ENCODE measurements around the gene NDUFAF3. TPM values are rescaled to one million over a fixed set of nuclear protein-coding genes. Genes with fewer than 3 reads are reported as not detected.

Gene NDUFAF3
- total RNA-seq, 3 donors from 2014 or later: 138 to 155 (median 147) TPM

GRCh38 chr3:49019941-49020329 lies 2.0 kb upstream of the NDUFAF3 start:
- Mint-ChIP-seq H3K27me3 (ENCODE audit: low read depth) (no peaks in the 10 kb centered on the region), H3K4me3 (peak overlapping the region; percentile 95), H3K4me1 (ENCODE audit: low read depth) (peaks cover 33% of the 10 kb centered on the region), H3K9me3 (no peaks in the 10 kb centered on the region), H3K36me3 (ENCODE audit: insufficient read depth) (peaks cover 29% of the 10 kb centered on the region)
- DNase-seq: no peak
- ATAC-seq: no peak

- Mint-ChIP-seq H3K36me3 (ENCODE audit: insufficient read depth) (peaks cover 29% of the 10 kb centered on the region), H3K4me1 (ENCODE audit: low read depth) (peaks cover 35% of the 10 kb centered on the region), H3K9me3 (no peaks in the 10 kb centered on the region), H3K4me3 (peak overlapping the region; percentile 95), H3K27me3 (ENCODE audit: low read depth) (no peaks in the 10 kb centered on the region)
- no peak for ATAC-seq
- no peak for DNase-seq
Measured at GRCh38 chr3:49020330-49021212, 1.4 kb upstream of the NDUFAF3 start.

- ATAC-seq (peak; percentile 75), DNase-seq (peak; percentile 99)
- Mint-ChIP-seq H3K4me3 (peak overlapping the region; percentile 95), H3K9me3 (no peaks in the 10 kb centered on the region), H3K4me1 (ENCODE audit: low read depth) (peaks cover 39% of the 10 kb centered on the region), H3K27me3 (ENCODE audit: low read depth) (no peaks in the 10 kb centered on the region), H3K36me3 (ENCODE audit: insufficient read depth) (peaks cover 29% of the 10 kb centered on the region)
Measured at GRCh38 chr3:49021213-49021812, 608 bp upstream of the NDUFAF3 start.

GRCh38 chr3:49022688-49023171 lies 809 bp downstream of the NDUFAF3 start:
- H3K36me3 Mint-ChIP-seq (ENCODE audit: insufficient read depth): peaks cover 37% of the 10 kb centered on the region
- H3K4me3 Mint-ChIP-seq: peak overlapping the region; percentile 95
- H3K9me3 Mint-ChIP-seq: no peaks in the 10 kb centered on the region
- no peak for DNase-seq
- H3K4me1 Mint-ChIP-seq (ENCODE audit: low read depth): peaks cover 44% of the 10 kb centered on the region
- no peaks in the 10 kb centered on the region for H3K27me3 Mint-ChIP-seq (ENCODE audit: low read depth)
- no peak for ATAC-seq

GRCh38 chr3:49023775-49024174 lies 1.9 kb downstream of the NDUFAF3 start:
- Mint-ChIP-seq H3K9me3 (no peaks in the 10 kb centered on the region), H3K4me3 (peak overlapping the region; percentile 95), H3K27me3 (ENCODE audit: low read depth) (no peaks in the 10 kb centered on the region), H3K36me3 (ENCODE audit: insufficient read depth) (peaks cover 43% of the 10 kb centered on the region), H3K4me1 (ENCODE audit: low read depth) (peaks cover 51% of the 10 kb centered on the region)
- ATAC-seq (no peak), DNase-seq (no peak)

- ATAC-seq (no peak), DNase-seq (no peak)
- Mint-ChIP-seq H3K36me3 (ENCODE audit: insufficient read depth) (peaks cover 47% of the 10 kb centered on the region), H3K27me3 (ENCODE audit: low read depth) (no peaks in the 10 kb centered on the region), H3K4me1 (ENCODE audit: low read depth) (peaks cover 53% of the 10 kb centered on the region), H3K4me3 (no peak overlapping the region), H3K9me3 (no peaks in the 10 kb centered on the region)
Measured at GRCh38 chr3:49024449-49024848, 2.5 kb downstream of the NDUFAF3 start.

GRCh38 chr3:49025005-49025792 lies 3.3 kb downstream of the NDUFAF3 start:
- ATAC-seq: no peak
- Mint-ChIP-seq H3K4me1 (ENCODE audit: low read depth) (peaks cover 48% of the 10 kb centered on the region), H3K9me3 (no peaks in the 10 kb centered on the region), H3K27me3 (ENCODE audit: low read depth) (no peaks in the 10 kb centered on the region), H3K36me3 (ENCODE audit: insufficient read depth) (peaks cover 48% of the 10 kb centered on the region), H3K4me3 (no peak overlapping the region)
- no peak for DNase-seq

GRCh38 chr3:49025793-49026520 lies 4.0 kb downstream of the NDUFAF3 start:
- no peaks in the 10 kb centered on the region for H3K9me3 Mint-ChIP-seq
- peak overlapping the region; percentile 33 for H3K4me3 Mint-ChIP-seq
- DNase-seq: no peak
- peaks cover 46% of the 10 kb centered on the region for H3K4me1 Mint-ChIP-seq (ENCODE audit: low read depth)
- no peaks in the 10 kb centered on the region for H3K27me3 Mint-ChIP-seq (ENCODE audit: low read depth)
- peaks cover 48% of the 10 kb centered on the region for H3K36me3 Mint-ChIP-seq (ENCODE audit: insufficient read depth)
- no peak for ATAC-seq

GRCh38 chr3:49026536-49026935 lies 4.6 kb downstream of the NDUFAF3 start:
- ATAC-seq: no peak
- peaks cover 52% of the 10 kb centered on the region for H3K36me3 Mint-ChIP-seq (ENCODE audit: insufficient read depth)
- no peaks in the 10 kb centered on the region for H3K27me3 Mint-ChIP-seq (ENCODE audit: low read depth)
- peaks cover 44% of the 10 kb centered on the region for H3K4me1 Mint-ChIP-seq (ENCODE audit: low read depth)
- no peak overlapping the region for H3K4me3 Mint-ChIP-seq
- H3K9me3 Mint-ChIP-seq: no peaks in the 10 kb centered on the region
- no peak for DNase-seq

GRCh38 chr3:49027634-49028033 lies 5.7 kb downstream of the NDUFAF3 start:
- Mint-ChIP-seq H3K4me1 (ENCODE audit: low read depth) (peaks cover 44% of the 10 kb centered on the region), H3K4me3 (peak overlapping the region; percentile 95)
- no peak for DNase-seq

GRCh38 chr3:49028298-49028672 lies 6.4 kb downstream of the NDUFAF3 start:
- Mint-ChIP-seq H3K36me3 (ENCODE audit: insufficient read depth) (peaks cover 58% of the 10 kb centered on the region), H3K4me1 (ENCODE audit: low read depth) (peaks cover 38% of the 10 kb centered on the region), H3K9me3 (no peaks in the 10 kb centered on the region), H3K27me3 (ENCODE audit: low read depth) (no peaks in the 10 kb centered on the region), H3K4me3 (peak overlapping the region; percentile 95)
- ATAC-seq (no peak), DNase-seq (no peak)

More at GRCh38 chr3:49027634-49028033, 5.7 kb downstream of the NDUFAF3 start:
- Mint-ChIP-seq H3K9me3 (no peaks in the 10 kb centered on the region), H3K27me3 (ENCODE audit: low read depth) (no peaks in the 10 kb centered on the region), H3K36me3 (ENCODE audit: insufficient read depth) (peaks cover 59% of the 10 kb centered on the region)
- no peak for ATAC-seq

- H3K36me3 Mint-ChIP-seq (ENCODE audit: insufficient read depth): peaks cover 53% of the 10 kb centered on the region
- DNase-seq (peak; percentile 94), ATAC-seq (peak; percentile 93 to 95)
- H3K4me3 Mint-ChIP-seq: peak within 1 kb of the TSS; percentile 95
- H3K27me3 Mint-ChIP-seq (ENCODE audit: low read depth): no peaks in the 10 kb centered on the region
- no peaks in the 10 kb centered on the region for H3K9me3 Mint-ChIP-seq
- peaks cover 33% of the 10 kb centered on the region for H3K4me1 Mint-ChIP-seq (ENCODE audit: low read depth)
Measured at GRCh38 chr3:49028673-49029562, 7.0 kb downstream of the NDUFAF3 start, which contains the start of gene IMPDH2. IMPDH2 (minus strand) TSS chr3:49029398; CDS start chr3:49029350, 48 bp downstream.

- Mint-ChIP-seq H3K4me1 (ENCODE audit: low read depth) (peaks cover 31% of the 10 kb centered on the region), H3K36me3 (ENCODE audit: insufficient read depth) (peaks cover 47% of the 10 kb centered on the region), H3K4me3 (peak overlapping the region; percentile 95), H3K9me3 (no peaks in the 10 kb centered on the region), H3K27me3 (ENCODE audit: low read depth) (no peaks in the 10 kb centered on the region)
- DNase-seq: no peak
- no peak for ATAC-seq
Measured at GRCh38 chr3:49029563-49029884, 7.6 kb downstream of the NDUFAF3 start.

Data from activated T-cell treated with anti-CD3 and anti-CD28 coated beads, Interleukin-2, amount 50 U/mL, for 4 hours (primary cell).